Endodermal cell (in vitro differentiated cells): ENCODE data around the gene DRD1. TPM values are rescaled to one million over a fixed set of nuclear protein-coding genes. Genes with fewer than 3 reads are reported as not detected.

Experiments used
- DNase-seq: peaks from one replicate; pipeline ENCODE4 v3.0.0-alpha.2; 2017
- H3K27ac ChIP-seq: 2 replicates; pipeline ENCODE4 v1.5.1; 2013; ENCODE audit warnings: mild to moderate bottlenecking, low read depth, low read length, moderate library complexity
- H3K27me3 ChIP-seq: 2 replicates; pipeline ENCODE4 v1.6.1; 2013; ENCODE audit warnings: mild to moderate bottlenecking, low read length, moderate library complexity; ENCODE audit not compliant: insufficient read depth, control insufficient read depth, poor library complexity, severe bottlenecking
- H3K36me3 ChIP-seq: 2 replicates; pipeline ENCODE4 v1.7.0; 2013; ENCODE audit warnings: mild to moderate bottlenecking, low read length, moderate library complexity; ENCODE audit not compliant: control insufficient read depth, insufficient read depth
- H3K4me1 ChIP-seq: one replicate; pipeline ENCODE4 v1.7.0; 2013; ENCODE audit warnings: low read length; ENCODE audit not compliant: control insufficient read depth, insufficient read depth
- H3K4me3 ChIP-seq: 2 replicates; pipeline ENCODE4 v1.5.1; 2013; ENCODE audit warnings: mild to moderate bottlenecking, low read length, moderate library complexity
- H3K9ac ChIP-seq: 2 replicates; pipeline ENCODE4 v1.6.1; 2013; ENCODE audit warnings: mild to moderate bottlenecking, low read length, moderate library complexity; ENCODE audit not compliant: poor library complexity, severe bottlenecking; ENCODE audit errors: extremely low read depth
- H3K9me3 ChIP-seq: 2 replicates; pipeline ENCODE4 v1.6.1; 2013; ENCODE audit warnings: mild to moderate bottlenecking, low read length, moderate library complexity; ENCODE audit not compliant: control insufficient read depth
- H3K27ac Mint-ChIP-seq: 2 replicates; pipeline ENCODE4 v1.8.0; 2020; ENCODE audit warnings: mixed read lengths
- H3K27me3 Mint-ChIP-seq: 2 replicates; pipeline ENCODE4 v1.8.0; 2021; ENCODE audit warnings: mild to moderate bottlenecking, mixed read lengths; ENCODE audit not compliant: insufficient read depth
- H3K36me3 Mint-ChIP-seq: 2 replicates; pipeline ENCODE4 v1.8.0; 2020; ENCODE audit warnings: low read depth, mixed read lengths
- H3K4me1 Mint-ChIP-seq: 2 replicates; pipeline ENCODE4 v1.8.0; 2020; ENCODE audit warnings: mixed read lengths
- H3K4me3 Mint-ChIP-seq: 2 replicates; pipeline ENCODE4 v1.8.0; 2020; ENCODE audit warnings: mild to moderate bottlenecking, moderate library complexity, mixed read lengths
- H3K9me3 Mint-ChIP-seq: 2 replicates; pipeline ENCODE4 v1.8.0; 2020; ENCODE audit warnings: mild to moderate bottlenecking, mixed read lengths
- CTCF ChIP-seq: fragments of 200-600 bp; sonication (generic); conservative IDR thresholded peaks from 2 replicates; pipeline ENCODE4 v1.5.0; 2021; ENCODE audit warnings: antibody characterized with exemption, mild to moderate bottlenecking
- WGBS, 2 experiments: methylation state at CpG; one replicate each; pipeline versions ENCODE4 v1.1.5 to v1.1.7; 2013; ENCODE audit warnings: missing lambda C conversion rate in 2 of 2, mixed read lengths in 1 of 2; ENCODE audit not compliant: insufficient coverage in 1 of 2, insufficient read length in 1 of 2; 5-methylcytosine and 5-hydroxymethylcytosine counted together
- total RNA-seq, 2 donors: library from RNA; stranded (reverse); fragmentation: NEBNext Ultra II Directional in 1 of 2; extraction: Animal tissue kit (Norgen Biotek cat#: 25700) in 1 of 2; gene quantifications; 2 replicates in 1 of 2; 3 replicates in 1 of 2; pipeline ENCODE4 v1.2.1, GENCODE V29; 2021

Gene DRD1
- total RNA-seq, 2 donors from 2014 or later = 0.53 to 0.59 TPM

- Histone ChIP-seq H3K9ac (no peak overlapping the region), H3K27ac (no peak overlapping the region), H3K9me3 (no peaks in the 10 kb centered on the region), H3K4me1 (peaks cover 15% of the 10 kb centered on the region), H3K36me3 (no peaks in the 10 kb centered on the region), H3K4me3 (peak overlapping the region; percentile 20), H3K27me3 (no peaks in the 10 kb centered on the region)
- no peak overlapping the region for H3K4me3 Mint-ChIP-seq
- no peaks in the 10 kb centered on the region for H3K36me3 Mint-ChIP-seq
- DNase-seq = no peak
- H3K27me3 Mint-ChIP-seq = peaks cover under 1% of the 10 kb centered on the region
- peaks cover 46% of the 10 kb centered on the region for H3K4me1 Mint-ChIP-seq
- no peak for TF ChIP-seq CTCF
- H3K27ac Mint-ChIP-seq = no peak overlapping the region
- no peaks in the 10 kb centered on the region for H3K9me3 Mint-ChIP-seq
- WGBS, 2 experiments = 70 to 75% methylated on average over 7 to 11 of the region's 11 CpGs
Observed at GRCh38 chr5:175467983-175468690, 24.2 kb upstream of the DRD1 start.

GRCh38 chr5:175466700-175467318 is 22.8 kb upstream of the DRD1 start:
- Histone ChIP-seq H3K9me3 (no peaks in the 10 kb centered on the region), H3K4me1 (peaks cover 15% of the 10 kb centered on the region), H3K27ac (no peak overlapping the region), H3K4me3 (no peak overlapping the region), H3K9ac (no peak overlapping the region), H3K27me3 (no peaks in the 10 kb centered on the region), H3K36me3 (no peaks in the 10 kb centered on the region)
- H3K4me1 Mint-ChIP-seq = peaks cover 48% of the 10 kb centered on the region
- H3K27ac Mint-ChIP-seq = no peak overlapping the region
- H3K9me3 Mint-ChIP-seq = no peaks in the 10 kb centered on the region
- DNase-seq = no peak
- 80 to 88% methylated on average over 3 to 5 of the region's 5 CpGs for WGBS, 2 experiments
- H3K4me3 Mint-ChIP-seq = no peak overlapping the region
- TF ChIP-seq CTCF = no peak
- H3K36me3 Mint-ChIP-seq = no peaks in the 10 kb centered on the region
- peaks cover 3% of the 10 kb centered on the region for H3K27me3 Mint-ChIP-seq

- no peak overlapping the region for H3K4me3 ChIP-seq
- Mint-ChIP-seq H3K9me3 (no peaks in the 10 kb centered on the region), H3K27ac (no peak overlapping the region), H3K36me3 (no peaks in the 10 kb centered on the region), H3K4me1 (peaks cover 46% of the 10 kb centered on the region), H3K27me3 (peaks cover 3% of the 10 kb centered on the region), H3K4me3 (no peak overlapping the region)
- no peak for DNase-seq
- no peaks in the 10 kb centered on the region for H3K27me3 ChIP-seq
- H3K4me1 ChIP-seq = peaks cover 15% of the 10 kb centered on the region
- no peak overlapping the region for H3K9ac ChIP-seq
- no peak for TF ChIP-seq CTCF
- H3K27ac ChIP-seq = no peak overlapping the region
- 61 to 73% methylated on average over 3 of the region's 3 CpGs for WGBS, 2 experiments
- H3K9me3 ChIP-seq = no peaks in the 10 kb centered on the region
- no peaks in the 10 kb centered on the region for H3K36me3 ChIP-seq
Observed at GRCh38 chr5:175465282-175465681, 21.3 kb upstream of the DRD1 start.
